ENCODE measurements around the gene SNX30. TPM values are rescaled to one million over a fixed set of nuclear protein-coding genes. Genes with fewer than 3 reads are reported as not detected.

SNX30 gene
- total and polyA plus RNA-seq, 7 donors: 6.4 to 16.4 (median 8.9) TPM

DNA sequence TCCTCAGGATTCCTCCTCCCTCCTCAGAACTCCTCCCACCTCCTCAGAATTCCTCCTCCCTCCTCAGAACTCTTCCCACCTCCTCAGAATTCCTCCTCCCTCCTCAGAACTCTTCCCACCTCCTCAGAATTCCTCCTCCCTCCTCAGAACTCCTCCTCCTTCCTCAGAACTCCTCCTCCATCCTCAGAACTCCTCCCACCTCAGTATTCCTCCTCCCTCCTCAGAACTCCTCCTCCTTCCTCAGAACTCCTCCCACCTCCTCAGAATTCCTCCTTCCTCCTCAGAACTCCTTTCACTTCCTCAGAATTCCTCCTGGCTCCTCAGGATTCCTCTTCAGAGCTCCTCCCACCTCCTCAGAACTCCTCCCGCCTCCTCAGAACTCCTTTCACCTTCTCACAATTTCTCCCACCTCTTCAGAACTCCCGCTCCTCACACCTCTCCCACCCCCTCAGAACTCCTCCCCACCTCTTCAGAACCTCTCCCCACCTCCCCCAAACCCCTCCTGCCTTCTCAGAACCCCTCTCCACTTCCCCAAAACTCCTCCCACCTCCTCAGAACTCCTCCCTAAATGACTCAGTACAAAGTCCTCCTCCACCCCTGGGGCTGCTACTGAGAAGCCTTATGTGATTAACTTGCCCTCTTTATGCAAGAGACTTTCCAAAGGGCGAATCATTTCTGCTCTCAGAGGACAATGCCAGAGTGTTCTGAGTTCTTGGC lies 116.9 kb downstream of the SNX30 start:
- H3K4me3 ChIP-seq: no peak overlapping the region
- peaks cover 0 to 16% (median 3%) of the 10 kb centered on the region in 4 donors for H3K4me1 ChIP-seq
- 42 to 71% methylated on average over 3 of the region's 3 CpGs for WGBS, 2 donors
- no peak overlapping the region for H3K27ac ChIP-seq
- H3K36me3 ChIP-seq: peaks cover 0 to 58% (median 15%) of the 10 kb centered on the region in 4 donors
- intact Hi-C loops (cut with DNase I): no loop called here
- H3K9me3 ChIP-seq: no peaks in the 10 kb centered on the region
- no peak for TF ChIP-seq EP300 (IDR thresholded peaks at IDR 0.05)
- no peak for TF ChIP-seq POLR2A (IDR thresholded peaks at IDR 0.05)
- TF ChIP-seq CTCF (IDR thresholded peaks at IDR 0.05): no peak
- TF ChIP-seq POLR2AphosphoS5 (IDR thresholded peaks at IDR 0.05): no peak
- DNase-seq: no peak
- H3K27me3 ChIP-seq: no peaks in the 10 kb centered on the region

DNA sequence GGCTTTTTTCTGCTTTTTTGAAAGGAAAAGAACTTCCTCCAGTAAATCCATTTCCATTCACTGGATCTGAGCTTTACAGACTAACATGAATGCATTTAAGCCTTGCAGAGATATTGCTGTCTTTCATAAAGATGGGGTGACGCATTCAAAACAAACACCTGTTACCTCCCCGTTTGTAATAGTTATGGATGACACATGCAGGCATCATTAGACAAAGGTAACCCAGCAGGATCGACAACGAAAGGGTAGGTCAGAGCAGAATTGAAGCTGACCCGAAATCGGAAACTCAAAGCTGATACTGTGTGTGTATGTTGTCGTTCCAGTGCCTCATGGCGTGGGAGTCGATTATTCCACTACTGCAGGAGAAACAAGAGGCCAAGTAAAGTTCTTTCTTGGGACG lies 117.9 kb downstream of the SNX30 start:
- DNase-seq: peak; percentile 9
- H3K4me1 ChIP-seq: peaks cover 0 to 8% (median 0%) of the 10 kb centered on the region in 4 donors
- no peak overlapping the region for H3K4me3 ChIP-seq
- WGBS, 2 donors: 95 to 96% methylated on average over 10 of the region's 10 CpGs
- intact Hi-C loops (cut with DNase I): no loop called here
- peaks cover 0 to 58% (median 15%) of the 10 kb centered on the region in 4 donors for H3K36me3 ChIP-seq
- H3K27me3 ChIP-seq: no peaks in the 10 kb centered on the region
- H3K27ac ChIP-seq: no peak overlapping the region
- no peak for TF ChIP-seq POLR2AphosphoS5 (IDR thresholded peaks at IDR 0.05)
- TF ChIP-seq POLR2A (IDR thresholded peaks at IDR 0.05): no peak
- TF ChIP-seq CTCF (IDR thresholded peaks at IDR 0.05): no peak
- TF ChIP-seq EP300 (IDR thresholded peaks at IDR 0.05): no peak
- no peaks in the 10 kb centered on the region for H3K9me3 ChIP-seq

- WGBS, 2 donors: 68 to 78% methylated on average over 8 of the region's 8 CpGs
- TF ChIP-seq POLR2AphosphoS5 (IDR thresholded peaks at IDR 0.05): no peak
- TF ChIP-seq POLR2A (IDR thresholded peaks at IDR 0.05): no peak
- TF ChIP-seq CTCF (IDR thresholded peaks at IDR 0.05): no peak
- TF ChIP-seq EP300 (IDR thresholded peaks at IDR 0.05): no peak
- DNase-seq: peak; percentile 26
- peaks cover 0 to 54% (median 15%) of the 10 kb centered on the region in 4 donors for H3K36me3 ChIP-seq
- no peak overlapping the region for H3K27ac ChIP-seq
- H3K9me3 ChIP-seq: no peaks in the 10 kb centered on the region
- no peak overlapping the region for H3K4me3 ChIP-seq
- intact Hi-C loops (cut with DNase I): no loop called here
- peaks cover 0 to 2% (median 0%) of the 10 kb centered on the region in 4 donors for H3K4me1 ChIP-seq
- no peaks in the 10 kb centered on the region for H3K27me3 ChIP-seq
Measured at GRCh38 chr9:112869041-112869529, 118.5 kb downstream of the SNX30 start.

DNA sequence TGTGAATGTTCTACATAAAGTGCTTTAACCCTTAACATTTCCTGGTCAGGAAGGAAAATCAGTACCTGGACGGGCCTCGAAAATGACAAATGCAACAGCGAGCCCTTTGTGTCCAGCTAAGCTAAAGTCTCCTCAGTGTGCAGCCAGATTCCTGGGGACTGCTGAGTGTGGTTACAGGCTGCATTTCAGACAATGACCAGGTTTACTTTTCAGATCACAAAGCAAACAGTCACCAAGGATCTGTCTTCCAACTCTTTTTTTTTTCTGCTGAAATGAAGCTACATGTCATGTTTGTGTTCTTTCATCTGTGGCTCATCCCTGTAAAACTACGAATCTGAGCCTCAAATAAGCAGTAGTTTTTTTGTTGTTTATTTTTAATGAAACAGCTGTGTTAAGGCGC lies 119.4 kb downstream of the SNX30 start:
- DNase-seq: no peak
- 96% methylated on average over 5 of the region's 5 CpGs for WGBS, 2 donors
- no peaks in the 10 kb centered on the region for H3K4me1 ChIP-seq
- no peaks in the 10 kb centered on the region for H3K27me3 ChIP-seq
- no peak overlapping the region for H3K27ac ChIP-seq
- H3K36me3 ChIP-seq: peaks cover 0 to 46% (median 13%) of the 10 kb centered on the region in 4 donors
- H3K9me3 ChIP-seq: no peaks in the 10 kb centered on the region
- no peak overlapping the region for H3K4me3 ChIP-seq
- intact Hi-C loops (cut with DNase I): no loop called here
- no peak for TF ChIP-seq CTCF (IDR thresholded peaks at IDR 0.05)
- no peak for TF ChIP-seq EP300 (IDR thresholded peaks at IDR 0.05)
- TF ChIP-seq POLR2A (IDR thresholded peaks at IDR 0.05): no peak
- TF ChIP-seq POLR2AphosphoS5 (IDR thresholded peaks at IDR 0.05): no peak

All from sigmoid colon (tissue), 7 donors.